IPS DF 4.7 (cell line): Measurements from ENCODE around the gene INO80.

Experiments used
- DNase-seq: peaks from one replicate; pipeline ENCODE4 v3.0.0-alpha.2; 2013; ENCODE audit warnings: low spot score; ENCODE audit errors: extremely low read depth

The INO80 gene

GRCh38 chr15:40952301-40952900 is 163.7 kb downstream of the INO80 start:
- no peak for DNase-seq

- no peak for DNase-seq
Observed at GRCh38 chr15:40951764-40952163, 164.3 kb downstream of the INO80 start.

GRCh38 chr15:40949756-40950207 is 166.3 kb downstream of the INO80 start:
- no peak for DNase-seq

- DNase-seq = no peak
Observed at GRCh38 chr15:40948706-40949473, 167.2 kb downstream of the INO80 start.

GRCh38 chr15:40944510-40945296 is 171.4 kb downstream of the INO80 start:
- DNase-seq = no peak

- no peak for DNase-seq
Observed at GRCh38 chr15:40943764-40944365, 172.2 kb downstream of the INO80 start.

- no peak for DNase-seq
Observed at GRCh38 chr15:40942878-40943277, 173.2 kb downstream of the INO80 start.

- no peak for DNase-seq
Observed at GRCh38 chr15:40942337-40942854, 173.7 kb downstream of the INO80 start.

GRCh38 chr15:40941528-40942336 is 174.3 kb downstream of the INO80 start:
- no peak for DNase-seq

- no peak for DNase-seq
Observed at GRCh38 chr15:40941068-40941527, 175.0 kb downstream of the INO80 start.

GRCh38 chr15:40940296-40940801 is 175.7 kb downstream of the INO80 start:
- no peak for DNase-seq

GRCh38 chr15:40938536-40938870 is 177.6 kb downstream of the INO80 start:
- no peak for DNase-seq

GRCh38 chr15:40937762-40938535 is 178.1 kb downstream of the INO80 start:
- DNase-seq = no peak

GRCh38 chr15:40936709-40937666 is 179.1 kb downstream of the INO80 start:
- no peak for DNase-seq

- DNase-seq = no peak
Observed at GRCh38 chr15:40936234-40936708, 179.8 kb downstream of the INO80 start.

GRCh38 chr15:40934457-40934856 is 181.6 kb downstream of the INO80 start:
- DNase-seq = no peak

- no peak for DNase-seq
Observed at GRCh38 chr15:40933517-40933902, 182.6 kb downstream of the INO80 start.
